Measurements from ENCODE around the gene PPM1L. TPM values are rescaled to one million over a fixed set of nuclear protein-coding genes. Genes with fewer than 3 reads are reported as not detected.
"Not testable (repeated sequence)": the region's sequence is repeated elsewhere in the genome, so short reads cannot be mapped to it uniquely, and the experiment has no call there.

Gene PPM1L
- total RNA-seq, 1 donor = 2.5 TPM

GRCh38 chr3:161031134-161031533, 275.1 kb downstream of the PPM1L start:
- no peak overlapping the region for H3K4me3 ChIP-seq (ENCODE audit: low read depth, low read length)
- TF ChIP-seq CTCF (IDR thresholded peaks at IDR 0.05; ENCODE audit: insufficient read depth, low read length) = no peak
- no peak for DNase-seq (ENCODE audit: low read depth)

DNA sequence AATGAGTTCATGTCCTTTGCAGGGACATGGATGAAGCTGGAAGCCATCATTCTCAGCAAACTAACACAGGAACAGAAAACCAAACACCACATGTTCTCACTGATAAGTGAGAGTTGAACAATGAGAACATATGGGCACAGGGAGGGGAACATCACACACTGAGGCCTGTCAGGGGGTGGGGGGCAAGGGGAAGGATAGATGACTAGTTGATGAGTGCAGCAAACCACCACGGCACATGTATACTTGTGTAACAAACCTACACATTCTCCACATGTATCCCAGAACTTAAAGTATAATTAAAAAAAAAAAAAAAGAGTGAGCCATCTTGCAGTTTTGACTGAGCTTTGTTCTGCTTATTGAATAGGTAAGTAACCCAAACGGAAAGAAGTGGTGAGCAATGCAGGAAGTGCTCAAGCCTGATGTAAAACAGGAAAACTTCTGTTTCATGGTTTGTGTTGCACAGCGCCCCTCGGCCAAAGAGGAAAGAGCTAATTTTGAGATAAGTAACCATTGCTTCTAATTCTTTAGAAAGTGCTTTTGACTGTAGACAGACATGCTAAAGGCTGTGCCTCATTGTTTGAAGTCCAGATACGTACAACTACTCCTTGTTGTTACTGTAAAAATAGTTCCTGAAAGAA, 279.0 kb downstream of the PPM1L start:
- DNase-seq (ENCODE audit: low read depth) = peak; percentile 33
- not testable (repeated sequence) for H3K4me3 ChIP-seq (ENCODE audit: low read depth, low read length)

DNA sequence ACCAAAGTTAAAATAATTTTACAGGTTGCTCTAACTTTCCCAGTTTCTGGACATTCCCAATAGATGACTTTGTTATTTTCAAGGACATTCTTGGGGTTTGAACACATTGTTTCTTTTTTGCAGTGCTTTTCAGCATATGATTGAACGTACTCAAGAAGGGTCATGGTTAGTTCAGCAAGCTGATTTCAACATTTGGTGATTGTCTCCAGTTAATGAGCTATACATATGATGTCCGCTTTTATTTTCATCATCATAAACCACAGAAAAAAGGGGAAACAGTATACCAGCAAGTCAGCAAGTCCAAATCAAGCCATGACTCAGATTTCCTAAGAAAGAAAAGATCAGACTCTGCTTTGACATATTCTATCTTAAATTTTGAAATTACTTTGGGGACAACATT, 279.7 kb downstream of the PPM1L start:
- TF ChIP-seq CTCF (IDR thresholded peaks at IDR 0.05; ENCODE audit: insufficient read depth, low read length) = no peak
- no peak overlapping the region for H3K4me3 ChIP-seq (ENCODE audit: low read depth, low read length)
- peak; percentile 74 for DNase-seq (ENCODE audit: low read depth)

GRCh38 chr3:161038725-161039124, 282.7 kb downstream of the PPM1L start:
- TF ChIP-seq CTCF (IDR thresholded peaks at IDR 0.05; ENCODE audit: insufficient read depth, low read length) = no peak
- no peak overlapping the region for H3K4me3 ChIP-seq (ENCODE audit: low read depth, low read length)
- peak; percentile 39 for DNase-seq (ENCODE audit: low read depth)

- no peak for TF ChIP-seq CTCF (IDR thresholded peaks at IDR 0.05; ENCODE audit: insufficient read depth, low read length)
- peak; percentile 2 for DNase-seq (ENCODE audit: low read depth)
- no peak overlapping the region for H3K4me3 ChIP-seq (ENCODE audit: low read depth, low read length)
Measured at GRCh38 chr3:161042023-161042501, 286.0 kb downstream of the PPM1L start.

- no peak for TF ChIP-seq CTCF (IDR thresholded peaks at IDR 0.05; ENCODE audit: insufficient read depth, low read length)
- H3K4me3 ChIP-seq (ENCODE audit: low read depth, low read length) = no peak overlapping the region
- DNase-seq (ENCODE audit: low read depth) = no peak
Measured at GRCh38 chr3:161043336-161044035, 287.5 kb downstream of the PPM1L start.

- TF ChIP-seq CTCF (IDR thresholded peaks at IDR 0.05; ENCODE audit: insufficient read depth, low read length) = no peak
- no peak overlapping the region for H3K4me3 ChIP-seq (ENCODE audit: low read depth, low read length)
Measured at GRCh38 chr3:161049683-161050248, 293.7 kb downstream of the PPM1L start.

More at GRCh38 chr3:161049683-161050248, 293.7 kb downstream of the PPM1L start:
- no peak for DNase-seq (ENCODE audit: low read depth)
